Right lobe of liver (tissue), 4 donors: Measurements from ENCODE around the gene ZBTB18.

ENCODE experiments used
- CTCF ChIP-seq, 4 donors: fragments of 200-600 bp in 3 of 4; fragments of 450-650 bp in 1 of 4; IDR thresholded peaks; one replicate each; pipeline versions ENCODE4 v1.5.1 to v1.8.0; 2016 to 2022; ENCODE audit warnings: antibody characterized with exemption in 4 of 4, mild to moderate bottlenecking in 2 of 4
- POLR2A ChIP-seq: fragments of 450-650 bp; IDR thresholded peaks from one replicate; pipeline ENCODE4 v1.6.1; 2017; ENCODE audit warnings: antibody characterized with exemption, mild to moderate bottlenecking
- donor health status: DM: no; HTN: no; CAD: no.
- donor health status: DM: no; HTN: no; CAD: no.
- donor health status: DM: no; HTN: yes; CAD: no.

GRCh38 chr1:244065960-244066388 lies 14.9 kb downstream of the ZBTB18 start:
- no peak for TF ChIP-seq CTCF (IDR thresholded peaks at IDR 0.05)
- TF ChIP-seq POLR2A = no peak
